Measurements from ENCODE around the gene RCAN2.

The RCAN2 gene

GRCh38 chr6:46491201-46491627, at the start of gene RCAN2:
Gene RCAN2, minus strand, starts transcription at chr6:46491449.
- no peak for TF ChIP-seq CTCF (conservative IDR thresholded peaks at IDR 0.05)
- no peak for TF ChIP-seq ZFX (IDR thresholded peaks at IDR 0.05)
- peak within 1 kb of the TSS; percentile 0; the same call in 1 of the 2 replicates for H3K27ac ChIP-seq

GRCh38 chr6:46539866-46540265, 48.6 kb upstream of the RCAN2 start:
- no peak for TF ChIP-seq ZFX (IDR thresholded peaks at IDR 0.05)
- no peak for TF ChIP-seq CTCF (conservative IDR thresholded peaks at IDR 0.05)
- H3K27ac ChIP-seq, result no peak overlapping the region

GRCh38 chr6:46538800-46539480, 47.7 kb upstream of the RCAN2 start:
- TF ChIP-seq ZFX (IDR thresholded peaks at IDR 0.05) (no peak), CTCF (conservative IDR thresholded peaks at IDR 0.05) (no peak)
- H3K27ac ChIP-seq, result no peak overlapping the region

- TF ChIP-seq ZFX (IDR thresholded peaks at IDR 0.05), result no peak
- TF ChIP-seq CTCF (conservative IDR thresholded peaks at IDR 0.05), result no peak
- no peak overlapping the region for H3K27ac ChIP-seq
Observed at GRCh38 chr6:46530896-46531295, 39.6 kb upstream of the RCAN2 start.

- TF ChIP-seq ZFX (IDR thresholded peaks at IDR 0.05) (no peak), CTCF (conservative IDR thresholded peaks at IDR 0.05) (no peak)
- no peak overlapping the region for H3K27ac ChIP-seq
Observed at GRCh38 chr6:46528961-46529750, 37.9 kb upstream of the RCAN2 start.

- TF ChIP-seq ZFX (IDR thresholded peaks at IDR 0.05), result no peak
- TF ChIP-seq CTCF (conservative IDR thresholded peaks at IDR 0.05), result no peak
- H3K27ac ChIP-seq, result peak overlapping the region; percentile 17; the same call in 1 of the 2 replicates
Observed at GRCh38 chr6:46526607-46527006, 35.4 kb upstream of the RCAN2 start.

- H3K27ac ChIP-seq, result no peak overlapping the region
- TF ChIP-seq CTCF (conservative IDR thresholded peaks at IDR 0.05), result no peak
- TF ChIP-seq ZFX (IDR thresholded peaks at IDR 0.05), result no peak
Observed at GRCh38 chr6:46525583-46525982, 34.3 kb upstream of the RCAN2 start.
